D721Med (cell line): ENCODE measurements around the gene HDAC4.
"Not testable (repeated sequence)": the region's sequence is repeated elsewhere in the genome, so short reads cannot be mapped to it uniquely, and the experiment has no call there.

Source experiments
- DNase-seq: peaks from one replicate; pipeline ENCODE4 v3.0.0; 2011; ENCODE audit warnings: low spot score; ENCODE audit not compliant: insufficient read length
- FAIRE-seq: peaks from 2 replicates; lab custom pipeline; 2011; peaks lifted over from hg19 to GRCh38; lab: Jason Lieb, UNC
- TF ChIP-seq, protein P1 (sequence below): IDR thresholded peaks from 2 replicates; pipeline ENCODE4 v1.5.1; 2012; ENCODE audit warnings: mild to moderate bottlenecking, control low read depth; ENCODE audit not compliant: insufficient read depth; ENCODE audit errors: missing control alignments

The HDAC4 gene

DNA sequence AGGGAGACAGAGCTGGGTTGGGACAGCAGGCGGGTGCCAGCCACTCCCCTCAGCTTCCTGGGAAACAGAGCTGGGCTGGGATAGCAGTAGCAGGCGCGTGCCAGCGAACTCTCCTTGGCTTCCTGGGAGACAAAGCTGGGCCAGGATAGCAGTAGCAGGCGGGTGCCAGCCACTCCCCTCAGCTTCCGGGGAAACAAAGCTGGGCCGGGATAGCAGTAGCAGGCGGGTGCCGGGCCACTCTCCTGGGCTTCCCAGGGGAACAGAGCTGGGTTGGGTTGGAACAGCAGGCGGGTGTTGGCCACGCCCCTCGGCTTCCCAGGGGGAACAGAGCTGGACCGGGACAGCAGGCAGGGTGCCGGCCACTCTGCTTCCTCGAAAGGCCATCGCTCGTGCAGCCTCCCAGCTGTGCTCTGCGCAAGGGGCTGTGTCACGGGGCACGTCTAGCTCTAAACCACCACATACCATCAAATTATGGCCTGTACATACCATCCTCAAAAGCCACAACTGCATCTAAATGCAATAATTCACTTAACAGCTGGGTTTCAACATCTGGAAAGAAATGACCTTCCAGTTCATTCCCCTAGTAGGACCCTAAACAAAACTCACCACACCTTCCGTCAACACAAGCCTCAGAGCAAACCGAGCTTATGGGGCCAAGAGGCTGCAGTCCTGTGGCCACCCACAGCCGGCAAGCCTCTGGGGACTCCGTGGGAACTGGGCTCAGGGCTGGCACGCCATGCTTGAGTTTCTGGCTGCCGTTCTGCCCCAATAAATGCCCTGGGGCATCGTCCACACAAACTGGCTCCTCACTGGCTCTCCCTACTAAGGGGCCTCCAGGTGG, 324.7 kb downstream of the HDAC4 start:
- FAIRE-seq: no peak
- no peak for DNase-seq

DNA sequence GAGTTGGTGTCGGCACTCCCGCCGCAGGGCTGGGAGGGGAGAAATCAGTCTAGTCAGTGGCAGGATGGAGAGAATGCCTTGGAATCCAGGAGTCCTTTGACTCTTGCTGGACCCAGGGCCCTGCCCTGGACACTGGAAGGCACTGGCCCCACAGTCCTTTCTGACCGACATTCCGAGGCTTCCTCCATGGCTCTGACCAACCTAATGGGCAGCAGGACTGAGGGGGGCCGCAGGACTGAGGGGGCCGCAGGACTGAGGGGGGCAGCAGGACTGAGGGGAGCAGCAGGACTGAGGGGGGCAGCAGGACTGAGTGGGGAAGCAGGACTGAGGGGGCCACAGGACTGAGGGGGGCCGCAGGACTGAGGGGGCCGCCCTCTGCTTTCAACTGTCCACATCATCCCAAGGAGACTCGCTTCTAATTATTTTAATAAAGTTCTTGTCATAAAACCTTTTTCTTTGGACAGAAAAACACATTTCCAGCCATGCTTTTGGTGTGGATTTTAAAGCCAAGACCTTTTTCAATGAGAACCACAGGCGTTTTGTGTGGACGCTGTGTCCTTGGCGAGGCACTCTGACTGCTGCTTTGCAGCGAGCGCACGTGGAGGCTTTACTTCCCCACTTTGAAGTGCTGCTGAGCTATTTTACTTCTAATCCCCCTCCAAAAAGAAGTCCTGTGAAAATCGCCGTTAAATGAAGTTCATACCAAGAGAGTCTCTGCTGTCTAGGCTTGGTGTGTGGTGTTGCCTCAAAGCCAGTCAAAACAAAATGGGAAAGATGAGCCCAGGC, 326.9 kb downstream of the HDAC4 start:
- DNase-seq (no peak), FAIRE-seq (no peak)
- TF ChIP-seq, protein P1, sequence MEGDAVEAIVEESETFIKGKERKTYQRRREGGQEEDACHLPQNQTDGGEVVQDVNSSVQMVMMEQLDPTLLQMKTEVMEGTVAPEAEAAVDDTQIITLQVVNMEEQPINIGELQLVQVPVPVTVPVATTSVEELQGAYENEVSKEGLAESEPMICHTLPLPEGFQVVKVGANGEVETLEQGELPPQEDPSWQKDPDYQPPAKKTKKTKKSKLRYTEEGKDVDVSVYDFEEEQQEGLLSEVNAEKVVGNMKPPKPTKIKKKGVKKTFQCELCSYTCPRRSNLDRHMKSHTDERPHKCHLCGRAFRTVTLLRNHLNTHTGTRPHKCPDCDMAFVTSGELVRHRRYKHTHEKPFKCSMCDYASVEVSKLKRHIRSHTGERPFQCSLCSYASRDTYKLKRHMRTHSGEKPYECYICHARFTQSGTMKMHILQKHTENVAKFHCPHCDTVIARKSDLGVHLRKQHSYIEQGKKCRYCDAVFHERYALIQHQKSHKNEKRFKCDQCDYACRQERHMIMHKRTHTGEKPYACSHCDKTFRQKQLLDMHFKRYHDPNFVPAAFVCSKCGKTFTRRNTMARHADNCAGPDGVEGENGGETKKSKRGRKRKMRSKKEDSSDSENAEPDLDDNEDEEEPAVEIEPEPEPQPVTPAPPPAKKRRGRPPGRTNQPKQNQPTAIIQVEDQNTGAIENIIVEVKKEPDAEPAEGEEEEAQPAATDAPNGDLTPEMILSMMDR: no peak

More for the DNA sequence above, 324.7 kb downstream of the HDAC4 start:
- TF ChIP-seq, protein P1: no peak

DNA sequence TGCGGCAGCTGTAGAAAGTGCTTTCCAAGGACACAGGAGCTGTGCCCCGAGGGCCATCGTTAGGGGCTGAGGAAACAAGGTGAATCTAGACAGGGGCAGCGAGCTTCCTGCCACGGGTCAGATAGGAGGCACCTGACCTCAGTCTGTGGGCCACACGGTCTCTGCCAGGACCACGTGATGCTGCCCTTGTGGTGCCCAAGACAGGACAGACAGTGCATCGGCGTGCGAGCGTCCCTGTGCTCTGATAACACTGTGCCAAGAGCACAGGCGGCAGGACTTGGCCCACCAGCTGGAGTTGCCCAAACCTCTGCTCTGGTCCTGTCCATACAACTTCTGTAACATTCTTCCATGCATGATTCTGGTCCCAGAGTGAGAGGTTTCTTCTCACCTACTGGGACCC, 327.6 kb downstream of the HDAC4 start:
- TF ChIP-seq, protein P1: no peak
- FAIRE-seq: no peak
- no peak for DNase-seq

DNA sequence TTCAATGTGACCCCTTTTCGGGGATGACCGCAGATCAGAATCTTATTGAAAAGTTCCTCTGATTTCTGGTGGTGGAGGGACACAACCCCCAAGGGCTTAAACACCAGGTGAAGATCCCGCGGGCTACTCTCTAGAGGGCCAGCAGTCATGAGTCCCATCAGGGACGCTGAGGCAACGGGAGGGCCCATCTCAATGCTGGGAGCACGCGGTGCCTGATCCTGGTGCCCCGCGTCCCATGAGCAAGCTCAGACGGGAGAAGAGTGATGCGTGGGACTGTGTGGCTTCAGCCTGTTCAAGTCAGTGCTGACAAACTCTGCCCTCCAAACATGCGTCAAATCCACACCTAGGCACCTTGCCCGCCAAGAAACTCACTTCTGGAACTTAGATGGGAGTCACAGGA, 328.0 kb downstream of the HDAC4 start:
- DNase-seq: no peak
- FAIRE-seq: no peak

DNA sequence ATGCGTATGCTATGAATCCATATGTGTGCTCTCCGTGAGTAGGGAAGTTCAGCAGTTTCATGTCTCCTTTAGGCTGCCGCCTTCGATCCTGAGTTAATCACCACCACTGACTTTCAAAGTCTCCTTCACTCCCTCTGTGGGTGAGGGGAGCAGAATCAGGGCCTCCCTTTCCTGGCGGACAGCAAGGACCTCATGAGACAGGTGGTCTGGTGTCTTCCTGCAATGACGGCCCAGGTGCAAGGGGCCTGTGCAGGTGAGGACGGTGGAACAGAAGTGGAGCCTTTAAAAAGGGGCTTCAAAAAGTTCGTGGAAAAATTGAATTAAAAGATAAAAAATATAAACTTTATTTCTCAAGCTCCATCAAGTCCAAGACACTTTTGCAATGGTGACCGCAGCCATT, 330.4 kb downstream of the HDAC4 start:
- TF ChIP-seq, protein P1: no peak
- DNase-seq (no peak), FAIRE-seq (no peak)

More for the DNA sequence above, 328.0 kb downstream of the HDAC4 start:
- TF ChIP-seq, protein P1: no peak

DNA sequence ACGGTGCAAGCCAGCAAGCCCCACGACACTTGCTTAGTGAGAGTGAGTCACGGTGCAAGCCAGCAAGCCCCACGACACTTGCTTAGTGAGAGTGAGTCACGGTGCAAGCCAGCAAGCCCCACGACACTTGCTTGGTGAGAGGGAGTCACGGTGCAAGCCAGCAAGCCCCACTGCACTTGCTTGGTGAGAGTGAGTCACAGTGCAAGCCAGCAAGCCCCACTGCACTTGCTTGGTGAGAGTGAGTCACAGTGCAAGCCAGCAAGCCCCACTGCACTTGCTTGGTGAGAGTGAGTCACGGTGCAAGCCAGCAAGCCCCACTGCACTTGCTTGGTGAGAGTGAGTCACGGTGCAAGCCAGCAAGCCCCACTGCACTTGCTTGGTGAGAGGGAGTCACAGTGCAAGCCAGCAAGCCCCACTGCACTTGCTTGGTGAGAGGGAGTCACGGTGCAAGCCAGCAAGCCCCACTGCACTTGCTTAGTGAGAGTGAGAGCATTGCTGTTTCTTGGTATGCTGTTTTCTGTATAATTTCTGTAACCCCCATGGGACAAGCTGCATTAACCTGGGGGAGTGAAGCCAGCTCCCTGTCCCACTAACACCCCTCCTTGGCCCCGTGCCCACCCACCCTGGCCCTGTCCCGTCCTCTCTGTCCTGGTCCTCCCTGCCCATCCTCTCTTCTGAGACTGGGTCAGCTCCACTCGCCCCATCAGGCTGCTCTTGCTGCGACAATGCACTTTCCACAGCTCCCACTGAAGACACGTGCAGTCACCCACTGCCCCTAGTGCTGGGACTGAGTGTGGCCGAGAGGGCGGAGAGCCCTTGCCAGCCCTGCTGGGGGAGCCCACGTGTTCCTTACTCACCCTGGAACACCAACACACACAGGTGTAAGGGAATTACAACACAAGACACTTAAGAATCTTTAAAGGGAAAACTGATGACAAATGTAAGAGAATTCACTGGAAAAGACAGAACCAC, 331.2 kb downstream of the HDAC4 start:
- not testable (repeated sequence) for FAIRE-seq

DNA sequence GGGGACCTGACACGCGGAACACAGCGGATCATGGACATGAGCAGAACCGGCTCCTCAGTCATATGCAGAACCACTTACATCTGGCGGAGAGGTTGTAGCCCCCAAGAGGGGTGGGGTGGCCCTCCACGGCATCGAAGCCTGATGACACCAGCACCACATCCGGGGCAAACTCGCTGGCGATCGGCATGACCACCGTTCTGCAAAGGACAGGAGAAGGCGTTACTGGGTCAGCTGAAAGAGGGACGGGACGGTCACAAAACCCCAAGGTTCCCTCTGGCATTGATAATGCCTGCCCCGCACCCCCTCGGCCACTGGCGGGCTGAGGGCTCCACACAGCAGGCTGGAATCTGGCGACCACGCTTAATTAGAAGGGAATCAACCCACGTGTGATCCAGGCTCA, 332.4 kb downstream of the HDAC4 start:
- TF ChIP-seq, protein P1: no peak
- DNase-seq (no peak), FAIRE-seq (no peak)

More for the DNA sequence above, 331.2 kb downstream of the HDAC4 start:
- DNase-seq: not testable (repeated sequence)
